H1 (cell line): ENCODE data around the gene TAX1BP1. TPM values are rescaled to one million over a fixed set of nuclear protein-coding genes. Genes with fewer than 3 reads are reported as not detected.

Experiments used
- CTCF ChIA-PET: fragments of 300-600 bp; sonication (Branson Sonifier 250); formaldehyde crosslinking; loops from one replicate; lab custom pipeline; 2021; ENCODE audit not compliant: partially characterized antibody; lab: Charles Lee
- POLR2A ChIA-PET: fragments of 300-600 bp; sonication (Branson Sonifier 250); formaldehyde crosslinking; loops from one replicate; lab custom pipeline; 2021; ENCODE audit warnings: inconsistent platforms; ENCODE audit not compliant: partially characterized antibody; lab: Charles Lee
- DNase-seq, 2 experiments: peaks; one replicate each; pipeline versions ENCODE4 v3.0.0 to v3.0.0-alpha.2; 2010 to 2022; ENCODE audit warnings: low spot score in 2 of 2, low read depth in 1 of 2, mixed read lengths in 1 of 2
- FAIRE-seq: peaks from 2 replicates; lab custom pipeline; 2011; peaks lifted over from hg19 to GRCh38; lab: Jason Lieb, UNC
- H2AFZ ChIP-seq: 2 replicates; pipeline ENCODE4 v1.8.1; 2012; ENCODE audit warnings: low read length, inconsistent platforms
- H2AK5ac ChIP-seq: 2 replicates; pipeline ENCODE4 v1.6.1; 2013; ENCODE audit warnings: low read depth, low read length
- H2BK120ac ChIP-seq: replicated peaks from 2 replicates; pipeline ENCODE3; 2013; ENCODE audit warnings: low read depth, low read length, inconsistent platforms
- H2BK12ac ChIP-seq: 2 replicates; pipeline ENCODE4 v1.6.1; 2013; ENCODE audit warnings: low read depth, low read length
- H2BK15ac ChIP-seq: 2 replicates; pipeline ENCODE4 v1.6.1; 2013; ENCODE audit warnings: low read length
- H2BK20ac ChIP-seq: 2 replicates; pipeline ENCODE4 v1.6.1; 2013; ENCODE audit warnings: low read length
- H2BK5ac ChIP-seq: 2 replicates; pipeline ENCODE4 v1.6.1; 2013; ENCODE audit warnings: low read depth, low read length
- H3K14ac ChIP-seq: 2 replicates; pipeline ENCODE4 v1.6.1; 2013; ENCODE audit warnings: inconsistent platforms; ENCODE audit not compliant: insufficient read length
- H3K18ac ChIP-seq: 2 replicates; pipeline ENCODE4 v1.6.1; 2013; ENCODE audit warnings: low read length; ENCODE audit errors: extremely low read depth
- H3K23ac ChIP-seq: 2 replicates; pipeline ENCODE4 v1.6.1; 2013; ENCODE audit warnings: inconsistent platforms; ENCODE audit not compliant: insufficient read length
- H3K23me2 ChIP-seq: 2 replicates; pipeline ENCODE4 v1.6.1; 2013; ENCODE audit warnings: low read depth, low read length
- H3K27ac ChIP-seq: 2 replicates; pipeline ENCODE4 v1.6.1; 2011; ENCODE audit warnings: low read depth, low read length, inconsistent platforms
- H3K27me3 ChIP-seq, 4 experiments: replicated peaks in 1 of 4; 1 replicate in 1 of 4; 2 replicates in 3 of 4; pipeline versions ENCODE4 v1.6.1 to v1.8.1; 2011 to 2013; ENCODE audit warnings: low read length in 3 of 4, mild to moderate bottlenecking in 3 of 4, inconsistent platforms in 2 of 4, mixed read lengths in 2 of 4, moderate library complexity in 1 of 4; ENCODE audit not compliant: control insufficient read depth in 3 of 4, insufficient read depth in 3 of 4; ENCODE audit errors: extremely low read depth in 1 of 4
- H3K36me3 ChIP-seq, 4 experiments: 2 replicates each; pipeline versions ENCODE4 v1.6.1 to v1.8.1; 2011 to 2013; ENCODE audit warnings: mild to moderate bottlenecking in 4 of 4, low read length in 3 of 4, moderate library complexity in 2 of 4, control low read depth in 1 of 4, inconsistent platforms in 1 of 4; ENCODE audit not compliant: insufficient read depth in 4 of 4, control insufficient read depth in 2 of 4
- H3K4ac ChIP-seq: replicated peaks from 2 replicates; pipeline ENCODE3; 2013; ENCODE audit warnings: low read length, low read depth, mixed read lengths, inconsistent platforms; ENCODE audit not compliant: insufficient read length
- H3K4me1 ChIP-seq, 4 experiments: replicated peaks in 1 of 4; 1 replicate in 1 of 4; 2 replicates in 3 of 4; pipeline versions ENCODE4 v1.6.1 to v1.8.1; 2011 to 2013; ENCODE audit warnings: low read length in 3 of 4, inconsistent platforms in 2 of 4, mixed read lengths in 1 of 4; ENCODE audit not compliant: insufficient read depth in 4 of 4, control insufficient read depth in 3 of 4
- H3K4me2 ChIP-seq, 2 experiments: 2 replicates each; pipeline versions ENCODE4 v1.6.1 to v1.8.1; 2011 to 2013; ENCODE audit warnings: low read depth in 2 of 2, low read length in 2 of 2, control low read depth in 1 of 2, inconsistent platforms in 1 of 2, mild to moderate bottlenecking in 1 of 2; ENCODE audit not compliant: insufficient read depth in 1 of 2
- H3K4me3 ChIP-seq, 4 experiments: fragments of 200-600, 300-600 bp in 1 of 4; sonication (generic), shearing (Covaris generic), sonication (Bioruptor Twin) in 1 of 4; 2 replicates each; pipeline versions ENCODE4 v1.5.1 to v1.8.1; 2011 to 2016; ENCODE audit warnings: low read length in 4 of 4, low read depth in 3 of 4, control low read depth in 2 of 4, inconsistent platforms in 2 of 4, mild to moderate bottlenecking in 2 of 4, mixed read lengths in 1 of 4, moderate library complexity in 1 of 4; ENCODE audit not compliant: insufficient read depth in 2 of 4; ENCODE audit errors: extremely low read depth in 1 of 4
- H3K56ac ChIP-seq: replicated peaks from 2 replicates; pipeline ENCODE3; 2013; ENCODE audit warnings: low read depth, mild to moderate bottlenecking, mixed read lengths, low read length, inconsistent platforms; ENCODE audit not compliant: insufficient read length
- H3K79me1 ChIP-seq: 2 replicates; pipeline ENCODE4 v1.6.1; 2013; ENCODE audit warnings: low read depth, low read length, control low read depth
- H3K79me2 ChIP-seq, 2 experiments: 2 replicates each; pipeline versions ENCODE4 v1.6.1 to v1.8.1; 2012 to 2013; ENCODE audit warnings: low read length in 2 of 2, mild to moderate bottlenecking in 2 of 2, inconsistent platforms in 1 of 2; ENCODE audit not compliant: insufficient read depth in 2 of 2, control insufficient read depth in 1 of 2
- H3K9ac ChIP-seq, 4 experiments: replicated peaks in 1 of 4; 1 replicate in 1 of 4; 2 replicates in 3 of 4; pipeline versions ENCODE4 v1.6.1 to v1.8.1; 2011 to 2013; ENCODE audit warnings: low read depth in 3 of 4, low read length in 3 of 4, control low read depth in 2 of 4, mild to moderate bottlenecking in 2 of 4, moderate library complexity in 2 of 4, inconsistent platforms in 1 of 4; ENCODE audit errors: extremely low read depth in 1 of 4
- H3K9me3 ChIP-seq, 2 experiments: 2 replicates each; pipeline versions ENCODE4 v1.6.1 to v1.8.1; 2012 to 2013; ENCODE audit warnings: mild to moderate bottlenecking in 2 of 2, moderate library complexity in 2 of 2, control low read depth in 1 of 2, inconsistent platforms in 1 of 2, low read depth in 1 of 2, low read length in 1 of 2, mixed read lengths in 1 of 2; ENCODE audit not compliant: insufficient read depth in 2 of 2
- H4K20me1 ChIP-seq, 2 experiments: replicated peaks in 1 of 2; 2 replicates each; pipeline versions ENCODE3 to v1.8.1; 2011 to 2013; ENCODE audit warnings: inconsistent platforms in 2 of 2, low read length in 2 of 2, mild to moderate bottlenecking in 1 of 2; ENCODE audit not compliant: insufficient read depth in 2 of 2, control insufficient read depth in 1 of 2
- H4K5ac ChIP-seq: 2 replicates; pipeline ENCODE4 v1.6.1; 2013; ENCODE audit warnings: low read length, low read depth, mixed read lengths, inconsistent platforms; ENCODE audit not compliant: insufficient read length
- H4K8ac ChIP-seq: 2 replicates; pipeline ENCODE4 v1.8.0; 2013; ENCODE audit warnings: mild to moderate bottlenecking, moderate library complexity, low read length, inconsistent platforms; ENCODE audit not compliant: insufficient read depth; ENCODE audit errors: extremely low read depth
- H4K91ac ChIP-seq: replicated peaks from 2 replicates; pipeline ENCODE3; 2013; ENCODE audit warnings: low read length, mixed read lengths, inconsistent platforms; ENCODE audit not compliant: insufficient read length
- GTF2F1 ChIP-seq: IDR thresholded peaks from 2 replicates; pipeline ENCODE4 v1.6.1; 2012; ENCODE audit warnings: low read depth, low read length, improper control_type of control experiment, borderline replicate concordance
- POU5F1 ChIP-seq: IDR thresholded peaks from 2 replicates; pipeline ENCODE4 v1.6.1; 2011; ENCODE audit warnings: low read depth, mild to moderate bottlenecking, low read length, moderate library complexity
- WGBS, 2 experiments: shearing (Covaris generic) in 1 of 2; methylation state at CpG; one replicate each; pipeline versions ENCODE4 v1.1.6 to v1.1.7; 2013 to 2015; ENCODE audit warnings: low lambda C conversion rate in 2 of 2, mixed read lengths in 2 of 2, inconsistent platforms in 1 of 2, low coverage in 1 of 2, missing lambda C conversion rate in 1 of 2; ENCODE audit not compliant: insufficient replicate concordance in 2 of 2, insufficient coverage in 1 of 2, insufficient read length in 1 of 2; ENCODE audit errors: extremely low coverage in 1 of 2, missing lambda C conversion rate in 1 of 2; 5-methylcytosine and 5-hydroxymethylcytosine counted together
- polyA plus RNA-seq, 7 experiments: library from polyadenylated mRNA; depleted of rRNA in 3 of 7; stranded (reverse) in 5 of 7; unstranded in 2 of 7; fragments of >200 nt in 5 of 7; fragments of 200-250 nt in 2 of 7; gene quantifications; 1 replicate in 5 of 7; 2 replicates in 1 of 7; 4 replicates in 1 of 7; pipeline versions ENCODE4 v1.2.1 to v1.2.3, GENCODE V29; 2011 to 2013; ENCODE audit warnings: missing spikeins in 2 of 7, mixed read lengths in 2 of 7
- total RNA-seq: library from RNA; stranded (reverse); fragmentation: NEBNext Ultra II Directional; extraction: Animal tissue kit (Norgen Biotek cat#: 25700); gene quantifications from 2 replicates; pipeline ENCODE4 v1.2.1, GENCODE V29; 2021

TAX1BP1 gene
- total and polyA plus RNA-seq, 2 of the 8 experiments (the other 6 are each of a cell fraction or from before 2014, with no cell fraction given) = 56.0 to 62.7 TPM

DNA sequence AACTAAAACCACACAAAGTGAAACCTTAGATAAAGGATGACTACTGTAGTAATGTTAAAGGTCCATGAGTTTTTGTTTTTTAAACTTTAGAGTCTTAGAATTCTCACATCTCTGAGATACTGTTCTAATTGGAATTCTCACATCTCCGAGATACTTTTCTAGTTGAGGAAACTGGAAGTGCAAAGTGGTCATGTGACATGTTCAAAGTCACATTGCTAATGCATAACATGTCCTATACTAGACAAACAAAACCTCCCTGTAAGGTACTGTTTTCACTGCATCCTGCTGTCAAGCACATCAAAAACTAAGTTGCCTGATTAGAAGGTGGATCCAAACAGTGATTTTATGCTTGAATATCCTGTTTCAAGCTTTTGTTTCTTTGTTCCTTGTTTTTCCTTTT is 13.9 kb downstream of the TAX1BP1 start:
- no peak overlapping the region for H3K14ac ChIP-seq
- ChIA-PET POLR2A (no interaction called here), CTCF (no interaction called here)
- H2AK5ac ChIP-seq = no peak overlapping the region
- H3K9ac ChIP-seq = no peak overlapping the region
- H3K9me3 ChIP-seq = no peaks in the 10 kb centered on the region
- no peak overlapping the region for H3K56ac ChIP-seq
- no peak overlapping the region for H3K27ac ChIP-seq
- no peak overlapping the region for H2BK20ac ChIP-seq
- H4K20me1 ChIP-seq = no peaks in the 10 kb centered on the region
- no peak overlapping the region for H4K91ac ChIP-seq
- no peak overlapping the region for H3K4ac ChIP-seq
- H3K27me3 ChIP-seq = no peaks in the 10 kb centered on the region
- FAIRE-seq (no peak), DNase-seq (no peak)
- H3K4me1 ChIP-seq = no peaks in the 10 kb centered on the region
- no peak overlapping the region for H2BK15ac ChIP-seq
- no peaks in the 10 kb centered on the region for H3K23me2 ChIP-seq
- H2BK120ac ChIP-seq = no peak overlapping the region
- no peak overlapping the region for H3K4me3 ChIP-seq
- no peaks in the 10 kb centered on the region for H3K79me2 ChIP-seq
- peaks cover 0 to 29% (median 9%) of the 10 kb centered on the region in 4 experiments; a peak in 4 of 8 replicates for H3K36me3 ChIP-seq
- WGBS, 2 experiments = 90% methylated on average over 1 of the region's 1 CpG; no CpG with 5 or more reads in 1 of the 2 experiments
- H3K18ac ChIP-seq = no peak overlapping the region
- H2BK12ac ChIP-seq = no peak overlapping the region
- H2AFZ ChIP-seq = no peak overlapping the region
- H3K79me1 ChIP-seq = no peaks in the 10 kb centered on the region
- no peak overlapping the region for H4K8ac ChIP-seq
- no peak overlapping the region for H2BK5ac ChIP-seq
- H4K5ac ChIP-seq = no peak overlapping the region
- no peak overlapping the region for H3K4me2 ChIP-seq
- no peak overlapping the region for H3K23ac ChIP-seq
- TF ChIP-seq GTF2F1 (no peak), POU5F1 (no peak)
